Prostate gland (tissue), 2 donors: ENCODE results near the gene DNMT3A.

Experiments used
- POLR2A ChIP-seq: fragments of 450-650 bp; IDR thresholded peaks from one replicate; pipeline ENCODE4 v1.6.1; 2016; ENCODE audit warnings: antibody characterized with exemption, mild to moderate bottlenecking
- POLR2AphosphoS5 ChIP-seq: sonication (generic); formaldehyde crosslinking; IDR thresholded peaks from one replicate; pipeline ENCODE4 v1.6.1; 2017; ENCODE audit warnings: antibody characterized with exemption
- TF ChIP-seq, protein P1 (sequence below), 4 experiments: fragments of 200-600 bp in 2 of 4; fragments of 450-650 bp in 2 of 4; sonication (generic) in 2 of 4; IDR thresholded peaks; 1 replicate in 3 of 4; 2 replicates in 1 of 4; pipeline ENCODE4 v1.5.1; 2016 to 2019; ENCODE audit warnings: antibody characterized with exemption in 4 of 4, mild to moderate bottlenecking in 2 of 4, moderate library complexity in 2 of 4

DNA sequence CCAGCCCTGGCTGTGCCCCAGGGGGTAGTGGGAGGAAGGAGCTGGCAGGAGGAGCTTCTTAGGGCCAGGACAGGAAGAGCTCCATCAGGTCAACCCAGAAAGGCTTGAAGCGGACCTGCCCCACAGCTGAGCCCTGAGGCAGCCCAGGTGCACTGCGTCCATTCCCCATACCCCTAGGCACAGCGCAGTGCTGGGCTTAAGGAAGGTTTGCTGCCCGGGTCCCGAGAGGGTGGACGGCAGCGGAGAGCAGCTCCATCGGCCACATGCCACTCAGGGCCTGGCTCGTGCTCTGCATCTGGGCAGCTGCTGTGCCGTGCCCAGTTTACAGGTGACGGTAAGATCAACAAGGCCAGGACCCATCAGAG, 26.4 kb downstream of the DNMT3A start:
- TF ChIP-seq POLR2AphosphoS5, result no peak
- TF ChIP-seq, protein P1, sequence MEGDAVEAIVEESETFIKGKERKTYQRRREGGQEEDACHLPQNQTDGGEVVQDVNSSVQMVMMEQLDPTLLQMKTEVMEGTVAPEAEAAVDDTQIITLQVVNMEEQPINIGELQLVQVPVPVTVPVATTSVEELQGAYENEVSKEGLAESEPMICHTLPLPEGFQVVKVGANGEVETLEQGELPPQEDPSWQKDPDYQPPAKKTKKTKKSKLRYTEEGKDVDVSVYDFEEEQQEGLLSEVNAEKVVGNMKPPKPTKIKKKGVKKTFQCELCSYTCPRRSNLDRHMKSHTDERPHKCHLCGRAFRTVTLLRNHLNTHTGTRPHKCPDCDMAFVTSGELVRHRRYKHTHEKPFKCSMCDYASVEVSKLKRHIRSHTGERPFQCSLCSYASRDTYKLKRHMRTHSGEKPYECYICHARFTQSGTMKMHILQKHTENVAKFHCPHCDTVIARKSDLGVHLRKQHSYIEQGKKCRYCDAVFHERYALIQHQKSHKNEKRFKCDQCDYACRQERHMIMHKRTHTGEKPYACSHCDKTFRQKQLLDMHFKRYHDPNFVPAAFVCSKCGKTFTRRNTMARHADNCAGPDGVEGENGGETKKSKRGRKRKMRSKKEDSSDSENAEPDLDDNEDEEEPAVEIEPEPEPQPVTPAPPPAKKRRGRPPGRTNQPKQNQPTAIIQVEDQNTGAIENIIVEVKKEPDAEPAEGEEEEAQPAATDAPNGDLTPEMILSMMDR (IDR thresholded peaks at IDR 0.05), result no peak
- TF ChIP-seq POLR2A, result no peak
